ENCODE data around the gene RAI1.
"Not testable (repeated sequence)": the region's sequence is repeated elsewhere in the genome, so short reads cannot be mapped to it uniquely, and the experiment has no call there.

- not testable (repeated sequence) for TF ChIP-seq CTCF (conservative IDR thresholded peaks at IDR 0.05; ENCODE audit: low read depth, low read length); EZH2 (IDR thresholded peaks at IDR 0.05; ENCODE audit: borderline replicate concordance, low read depth, low read length, poor library complexity, severe bottlenecking)
Observed at GRCh38 chr17:17639661-17640270, 41.5 kb upstream of the RAI1 start.
